LNCaP clone FGC (cell line): ENCODE measurements around the gene ARFIP2.

Experiments used
- DNase-seq: peaks from one replicate; pipeline ENCODE4 v3.0.0-alpha.2; 2011; ENCODE audit warnings: low read depth
- H3K4me3 ChIP-seq: 2 replicates; pipeline ENCODE4 v1.5.1; 2011; ENCODE audit warnings: mild to moderate bottlenecking, low read depth, low read length, control low read depth
- TF ChIP-seq, protein P1 (sequence below): IDR thresholded peaks from 2 replicates; pipeline ENCODE4 v1.5.1; 2012; ENCODE audit warnings: mild to moderate bottlenecking; ENCODE audit not compliant: control insufficient read depth, insufficient read depth; ENCODE audit errors: extremely low read depth

The ARFIP2 gene

DNA sequence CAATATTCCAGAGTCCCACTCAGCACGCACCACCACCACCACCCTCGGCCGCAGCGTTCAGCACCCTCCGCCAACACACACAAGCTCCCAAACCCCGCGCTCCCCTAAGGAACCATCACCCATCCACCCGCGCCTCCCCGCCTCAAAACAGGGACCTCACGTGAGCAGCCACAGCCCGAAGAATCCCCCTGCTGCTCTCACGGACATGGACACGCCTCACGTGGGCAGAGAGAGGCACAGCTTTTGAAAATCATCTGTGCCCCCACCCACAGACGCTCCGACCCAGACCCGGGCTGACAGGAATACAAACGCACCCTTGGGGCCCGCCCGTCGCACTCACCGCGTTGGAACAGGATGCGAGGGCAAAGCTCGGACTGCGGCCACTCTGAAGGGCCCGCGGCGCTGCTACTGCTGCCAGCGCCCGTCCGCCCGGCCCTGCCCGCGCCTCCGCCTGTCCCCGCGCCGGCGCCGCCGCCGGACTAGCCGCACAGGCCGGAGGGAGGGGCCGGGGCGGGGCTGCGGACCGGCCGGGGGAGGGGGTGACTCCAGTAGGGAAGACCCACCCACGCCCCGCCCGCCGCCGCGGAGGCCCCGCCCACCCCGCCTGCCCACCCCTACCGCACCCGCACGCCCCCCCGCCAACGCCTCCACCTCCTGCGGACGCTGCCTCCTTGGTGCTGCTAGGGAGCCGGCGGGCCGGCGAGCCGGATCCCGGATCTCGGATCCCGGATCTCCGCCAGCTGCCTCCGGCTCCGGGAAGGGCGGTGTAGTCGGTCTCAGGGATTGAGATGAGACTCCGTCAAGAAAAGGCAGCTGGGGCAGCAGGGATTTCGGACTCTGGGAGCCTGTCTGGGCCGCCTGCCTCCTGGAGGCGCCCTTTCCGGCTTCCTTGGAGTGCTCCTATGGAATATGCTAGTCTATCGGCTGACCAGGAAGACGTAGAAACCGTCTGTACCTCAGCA is 7.4 kb downstream of the ARFIP2 start, which contains the start of gene TRIM3:
Gene TRIM3, minus strand, starts transcription at position 491 of the 962 bp plus-strand sequence. CDS start 8,246 bp downstream, outside the sequence.
- TF ChIP-seq, protein P1, sequence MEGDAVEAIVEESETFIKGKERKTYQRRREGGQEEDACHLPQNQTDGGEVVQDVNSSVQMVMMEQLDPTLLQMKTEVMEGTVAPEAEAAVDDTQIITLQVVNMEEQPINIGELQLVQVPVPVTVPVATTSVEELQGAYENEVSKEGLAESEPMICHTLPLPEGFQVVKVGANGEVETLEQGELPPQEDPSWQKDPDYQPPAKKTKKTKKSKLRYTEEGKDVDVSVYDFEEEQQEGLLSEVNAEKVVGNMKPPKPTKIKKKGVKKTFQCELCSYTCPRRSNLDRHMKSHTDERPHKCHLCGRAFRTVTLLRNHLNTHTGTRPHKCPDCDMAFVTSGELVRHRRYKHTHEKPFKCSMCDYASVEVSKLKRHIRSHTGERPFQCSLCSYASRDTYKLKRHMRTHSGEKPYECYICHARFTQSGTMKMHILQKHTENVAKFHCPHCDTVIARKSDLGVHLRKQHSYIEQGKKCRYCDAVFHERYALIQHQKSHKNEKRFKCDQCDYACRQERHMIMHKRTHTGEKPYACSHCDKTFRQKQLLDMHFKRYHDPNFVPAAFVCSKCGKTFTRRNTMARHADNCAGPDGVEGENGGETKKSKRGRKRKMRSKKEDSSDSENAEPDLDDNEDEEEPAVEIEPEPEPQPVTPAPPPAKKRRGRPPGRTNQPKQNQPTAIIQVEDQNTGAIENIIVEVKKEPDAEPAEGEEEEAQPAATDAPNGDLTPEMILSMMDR, result 0 out of 2 replicates have a peak, but pooled peaks have one; percentile 14
- H3K4me3 ChIP-seq, result peak within 1 kb of the TSS; percentile 83
- peak; percentile 80 for DNase-seq

- H3K4me3 ChIP-seq, result peak overlapping the region; percentile 83
- TF ChIP-seq, protein P1, result no peak
- no peak for DNase-seq
Measured at GRCh38 chr11:6472934-6473333, 8.2 kb downstream of the ARFIP2 start.

- DNase-seq, result no peak
- H3K4me3 ChIP-seq, result no peak overlapping the region
- TF ChIP-seq, protein P1, result no peak
Measured at GRCh38 chr11:6469599-6469998, 11.5 kb downstream of the ARFIP2 start.

GRCh38 chr11:6468712-6469495 is 12.2 kb downstream of the ARFIP2 start:
- H3K4me3 ChIP-seq, result no peak overlapping the region
- DNase-seq, result no peak
- TF ChIP-seq, protein P1, result no peak

DNA sequence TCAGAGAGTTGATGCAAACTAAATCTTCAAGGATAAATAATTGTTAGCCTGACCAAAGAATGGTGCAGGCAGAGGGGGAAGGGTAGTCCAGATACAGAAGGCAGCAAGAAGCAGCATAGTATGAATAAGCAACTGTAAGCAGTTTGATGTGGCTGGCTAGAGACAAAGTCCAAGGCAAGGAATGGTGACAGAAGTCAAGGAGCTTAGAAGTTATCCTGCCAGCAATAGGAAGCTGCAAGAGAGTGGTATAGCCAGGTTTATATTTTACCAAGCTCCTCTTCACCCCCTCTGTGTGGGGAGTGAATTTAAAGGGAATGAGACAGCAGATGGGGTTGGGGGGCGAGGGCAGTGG is 22.1 kb downstream of the ARFIP2 start:
- TF ChIP-seq, protein P1, result no peak
- H3K4me3 ChIP-seq, result no peak overlapping the region
- DNase-seq, result no peak

DNA sequence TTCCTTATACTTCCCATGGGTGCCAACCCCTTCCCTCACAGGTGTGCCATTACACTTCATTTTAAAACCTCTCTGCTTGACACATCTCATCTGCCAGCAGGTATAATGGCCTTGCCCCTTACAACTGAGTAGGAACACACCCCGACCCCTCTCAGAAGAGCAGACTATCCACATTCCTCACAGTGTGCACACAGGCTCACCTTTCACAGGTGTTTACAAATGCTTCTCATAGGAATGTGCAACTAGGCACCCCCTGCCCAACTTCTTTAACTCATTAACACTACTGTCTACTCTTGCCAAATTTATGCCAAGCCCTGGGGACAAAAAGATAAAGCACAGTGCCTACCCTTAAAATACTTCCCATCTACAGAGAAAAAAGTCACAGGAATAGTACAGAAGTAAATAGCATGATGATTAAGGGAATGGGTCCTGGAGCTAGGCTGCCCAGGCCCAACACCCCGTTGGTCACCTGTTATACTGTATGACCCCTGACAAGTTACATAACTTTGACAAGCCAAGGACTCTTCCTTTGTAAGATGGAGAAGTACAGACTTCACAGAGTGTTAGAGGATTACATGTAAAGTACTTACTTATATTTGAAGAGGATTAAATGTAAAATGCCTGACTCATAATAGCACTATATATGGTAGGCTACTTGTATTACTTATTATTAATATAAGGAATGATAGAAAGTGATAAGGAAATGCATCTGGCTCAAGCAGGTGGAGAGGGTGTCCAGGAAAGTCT is 22.6 kb downstream of the ARFIP2 start:
- no peak for DNase-seq
- TF ChIP-seq, protein P1, result no peak
- no peak overlapping the region for H3K4me3 ChIP-seq
